CD4-positive, alpha-beta T cell treated with Interleukin-1 beta for 1 hour (primary cell): Measurements from ENCODE around the gene OR4K2.
A peak's percentile ranks its signal among the peaks of the same experiment; 100 is the strongest.
"Not testable (repeated sequence)": the region's sequence is repeated elsewhere in the genome, so short reads cannot be mapped to it uniquely, and the experiment has no call there.

Experiments used
- DNase-seq, 2 donors: peaks; one replicate each; pipeline ENCODE4 v3.0.0-alpha.2; 2020 to 2022

Gene OR4K2, protein sequence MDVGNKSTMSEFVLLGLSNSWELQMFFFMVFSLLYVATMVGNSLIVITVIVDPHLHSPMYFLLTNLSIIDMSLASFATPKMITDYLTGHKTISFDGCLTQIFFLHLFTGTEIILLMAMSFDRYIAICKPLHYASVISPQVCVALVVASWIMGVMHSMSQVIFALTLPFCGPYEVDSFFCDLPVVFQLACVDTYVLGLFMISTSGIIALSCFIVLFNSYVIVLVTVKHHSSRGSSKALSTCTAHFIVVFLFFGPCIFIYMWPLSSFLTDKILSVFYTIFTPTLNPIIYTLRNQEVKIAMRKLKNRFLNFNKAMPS

DNA sequence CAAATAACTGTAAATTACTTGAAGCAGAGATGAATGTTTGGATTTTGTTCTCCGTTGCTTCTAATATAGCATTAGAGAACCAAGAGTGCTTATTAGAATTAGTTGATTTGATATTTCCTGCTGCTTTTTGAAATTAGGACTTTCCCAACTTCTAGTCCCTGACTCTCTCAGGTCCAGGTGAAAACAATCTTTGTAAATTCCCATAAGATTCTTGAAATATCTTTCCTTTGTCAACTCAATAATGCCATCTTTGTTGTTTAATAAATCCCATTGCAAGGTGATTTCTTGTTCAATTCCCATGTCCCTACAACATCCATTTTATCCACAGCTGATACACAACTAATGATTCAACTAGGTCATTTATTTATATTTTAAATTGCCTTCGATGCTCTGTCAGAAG lies at the start of gene OR4K2:
Gene OR4K2 (plus strand): TSS at position 301 of the 400 bp plus-strand sequence. CDS start 1,126 bp downstream, outside the sequence.
- no peak for DNase-seq

DNA sequence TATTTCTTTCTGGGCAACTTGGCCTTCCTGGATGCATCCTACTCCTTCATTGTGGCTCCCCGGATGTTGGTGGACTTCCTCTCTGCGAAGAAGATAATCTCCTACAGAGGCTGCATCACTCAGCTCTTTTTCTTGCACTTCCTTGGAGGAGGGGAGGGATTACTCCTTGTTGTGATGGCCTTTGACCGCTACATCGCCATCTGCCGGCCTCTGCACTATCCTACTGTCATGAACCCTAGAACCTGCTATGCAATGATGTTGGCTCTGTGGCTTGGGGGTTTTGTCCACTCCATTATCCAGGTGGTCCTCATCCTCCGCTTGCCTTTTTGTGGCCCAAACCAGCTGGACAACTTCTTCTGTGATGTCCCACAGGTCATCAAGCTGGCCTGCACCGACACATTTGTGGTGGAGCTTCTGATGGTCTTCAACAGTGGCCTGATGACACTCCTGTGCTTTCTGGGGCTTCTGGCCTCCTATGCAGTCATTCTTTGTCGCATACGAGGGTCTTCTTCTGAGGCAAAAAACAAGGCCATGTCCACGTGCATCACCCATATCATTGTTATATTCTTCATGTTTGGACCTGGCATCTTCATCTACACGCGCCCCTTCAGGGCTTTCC lies 47.2 kb upstream of the OR4K2 start:
- not testable (repeated sequence) for DNase-seq

DNA sequence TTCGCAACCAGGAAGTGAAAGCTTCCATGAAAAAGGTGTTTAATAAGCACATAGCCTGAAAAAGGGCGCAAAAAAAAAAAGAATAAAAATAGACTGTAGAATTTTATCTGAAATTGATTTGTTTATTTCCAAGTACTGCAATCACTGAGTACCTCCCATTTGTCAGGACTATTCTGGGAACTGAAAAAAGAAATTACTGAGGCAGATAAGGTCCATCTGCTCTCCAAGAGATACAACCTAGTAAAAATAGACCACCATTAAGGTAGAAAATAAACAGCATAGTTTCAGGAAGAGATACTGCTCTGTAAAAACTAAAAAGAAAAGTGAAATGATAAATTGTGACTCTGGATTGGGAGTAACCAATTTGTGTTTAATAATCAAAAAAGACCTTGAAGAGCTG lies 46.6 kb upstream of the OR4K2 start:
- DNase-seq, result no peak

DNA sequence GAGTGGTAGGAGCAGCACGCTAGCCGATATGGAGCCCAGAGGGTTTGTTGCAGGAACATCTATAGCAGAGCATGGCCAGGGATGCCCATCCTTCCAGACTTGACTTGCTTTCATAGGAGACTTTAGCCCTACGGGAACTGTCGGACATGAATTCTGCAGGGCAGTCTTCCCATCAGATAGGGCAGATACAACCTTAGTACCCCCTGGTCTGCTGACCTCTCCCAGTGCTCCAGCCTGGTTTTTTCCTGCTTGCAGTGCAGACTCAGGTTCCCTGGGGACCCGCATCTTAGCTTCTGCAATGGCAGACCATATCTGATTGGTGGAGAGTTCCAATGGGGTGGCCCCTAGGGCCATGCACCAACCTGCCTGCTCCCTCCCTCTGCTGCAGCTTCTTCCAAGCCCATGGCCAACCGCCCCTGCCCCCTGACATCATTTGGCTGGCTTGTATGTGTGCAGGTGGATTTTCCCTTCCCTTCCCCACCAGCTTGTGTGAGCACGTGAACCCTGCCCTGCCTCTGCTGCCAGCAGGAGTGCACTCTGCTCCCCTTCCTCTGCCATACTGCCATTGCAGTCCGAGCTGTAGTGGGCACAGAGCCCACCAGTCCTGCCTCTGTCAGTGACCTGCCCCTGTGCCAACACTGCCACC lies 40.6 kb upstream of the OR4K2 start:
- not testable (repeated sequence) for DNase-seq

DNA sequence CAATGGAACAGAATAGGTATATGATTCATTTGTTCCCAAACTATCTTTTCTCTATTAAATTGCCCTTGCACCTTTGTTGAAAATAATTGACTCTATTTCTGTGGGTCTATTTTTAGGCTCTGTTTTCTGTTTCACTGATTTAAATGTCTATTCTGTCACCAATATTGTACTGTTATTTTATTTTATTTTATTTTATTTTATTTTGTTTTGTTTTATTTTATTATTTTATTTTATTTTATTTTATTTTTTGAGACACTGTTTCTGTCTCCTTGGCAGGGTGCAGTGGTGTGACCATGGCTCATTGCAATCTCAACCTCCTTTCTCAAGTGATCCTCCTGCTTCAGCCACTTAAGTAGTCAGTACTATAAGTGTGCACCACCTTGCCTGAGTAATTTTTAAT lies 36.5 kb upstream of the OR4K2 start:
- DNase-seq, result no peak

DNA sequence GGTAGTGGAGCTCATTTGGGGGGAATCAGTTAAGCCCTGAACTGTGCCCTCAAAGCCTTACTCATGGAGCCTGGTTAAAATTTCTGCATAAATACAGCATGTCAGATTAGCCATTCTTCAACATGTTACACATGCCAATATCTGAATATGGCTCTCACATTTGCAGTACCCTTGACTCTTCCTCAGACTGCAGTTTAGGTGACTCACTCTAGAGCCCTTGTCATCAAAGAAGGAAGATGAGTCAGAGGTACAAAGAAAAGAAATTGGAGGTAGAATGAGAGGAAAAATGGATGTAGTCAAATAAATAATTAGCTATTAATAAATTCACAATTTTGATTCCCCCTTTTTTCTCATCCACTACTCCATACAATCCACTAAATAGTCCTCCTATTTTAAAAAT lies 23.6 kb upstream of the OR4K2 start:
- no peak for DNase-seq

DNA sequence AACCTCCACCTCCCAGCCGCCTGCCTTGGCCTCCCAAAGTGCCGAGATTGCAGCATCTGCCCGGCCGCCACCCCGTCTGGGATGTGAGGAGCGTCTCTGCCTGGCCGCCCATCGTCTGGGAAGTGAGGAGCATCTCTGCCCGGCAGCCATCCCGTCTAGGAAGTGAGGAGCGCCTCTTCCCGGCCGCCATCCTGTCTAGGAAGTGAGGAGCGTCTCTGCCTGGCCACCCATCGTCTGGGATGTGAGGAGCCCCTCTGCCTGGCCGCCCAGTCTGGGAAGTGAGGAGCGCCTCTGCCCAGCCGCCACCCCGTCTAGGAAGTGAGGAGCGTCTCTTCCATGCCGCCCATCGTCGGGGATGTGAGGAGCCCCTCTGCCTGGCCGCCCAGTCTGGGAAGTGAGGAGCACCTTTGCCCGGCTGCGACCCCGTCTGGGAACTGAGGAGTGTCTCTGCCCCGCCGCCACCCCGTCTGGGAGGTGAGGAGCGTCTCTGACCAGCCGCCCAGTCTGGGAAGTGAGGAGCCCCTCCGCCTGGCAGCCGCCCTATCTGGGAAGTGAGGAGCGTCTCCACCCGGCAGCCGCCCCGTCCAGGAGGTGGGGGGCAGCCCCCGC lies 8.8 kb upstream of the OR4K2 start:
- DNase-seq, result not testable (repeated sequence)

DNA sequence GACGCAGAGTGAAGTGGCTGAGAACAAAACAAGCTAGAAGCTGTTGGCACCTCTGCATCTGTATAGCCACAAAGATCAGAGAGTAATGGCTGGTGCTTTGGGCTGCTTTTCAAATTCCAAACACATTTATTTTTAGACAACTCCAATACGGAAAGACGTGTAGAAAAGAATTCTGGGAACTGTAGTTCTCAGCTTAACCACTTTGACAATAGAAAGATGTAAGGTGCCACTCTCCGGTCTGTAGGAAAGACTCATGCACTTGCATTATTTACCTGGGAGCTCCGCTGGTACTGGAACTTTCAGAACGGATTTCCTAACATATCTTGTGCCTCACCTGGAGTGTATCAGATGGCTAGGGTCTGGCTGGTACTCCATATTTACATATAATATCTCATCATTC lies 1.8 kb upstream of the OR4K2 start:
- no peak for DNase-seq

DNA sequence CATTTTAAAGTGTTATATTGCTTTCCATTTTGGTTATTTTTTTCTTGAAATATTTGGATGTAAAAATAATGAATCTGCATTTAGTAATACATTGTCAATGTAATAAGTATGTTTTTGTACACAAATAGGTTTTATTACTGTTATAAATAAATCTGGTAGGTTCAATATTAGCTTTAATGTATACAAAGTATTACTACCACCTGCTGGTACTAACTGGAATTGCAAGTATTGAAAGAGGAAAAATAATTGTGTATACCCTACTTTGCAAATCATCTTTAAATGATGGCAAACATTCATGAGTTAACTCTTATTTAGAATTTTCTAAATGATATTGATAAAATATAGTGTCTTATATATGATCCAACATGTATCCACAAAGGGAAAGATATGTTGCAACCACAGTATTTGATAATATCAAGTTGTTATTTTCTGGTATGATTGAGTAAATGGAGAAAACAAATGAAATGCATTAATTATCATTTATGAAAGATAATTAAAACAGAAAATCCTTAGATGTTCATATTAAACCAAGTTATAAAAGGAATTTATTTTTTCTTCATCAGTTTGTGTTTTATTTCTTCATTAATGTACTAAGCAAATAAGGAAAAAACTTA lies 3.2 kb downstream of the OR4K2 start:
- DNase-seq, result peak in 1 of 2 donors; percentile 16

DNA sequence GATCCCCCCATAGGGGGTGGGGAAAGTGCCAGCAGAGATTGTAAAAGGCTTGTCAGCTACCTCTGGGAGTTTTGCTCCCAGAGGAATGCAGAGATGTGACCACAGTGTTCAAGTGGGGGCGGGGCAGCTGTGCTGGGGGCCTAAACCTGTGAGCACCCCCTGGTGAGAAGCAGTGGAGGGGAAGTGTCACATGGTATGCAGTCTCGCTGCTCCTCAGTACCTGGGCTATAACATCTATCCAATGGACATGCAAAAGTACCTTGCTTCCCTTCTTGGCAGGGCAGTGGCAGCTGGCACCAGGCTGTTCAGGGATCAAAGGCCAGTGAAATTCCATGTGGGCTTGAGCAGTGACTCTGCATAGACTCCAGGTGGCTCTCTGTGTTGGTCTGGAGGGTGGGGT lies 20.3 kb downstream of the OR4K2 start:
- no peak for DNase-seq

DNA sequence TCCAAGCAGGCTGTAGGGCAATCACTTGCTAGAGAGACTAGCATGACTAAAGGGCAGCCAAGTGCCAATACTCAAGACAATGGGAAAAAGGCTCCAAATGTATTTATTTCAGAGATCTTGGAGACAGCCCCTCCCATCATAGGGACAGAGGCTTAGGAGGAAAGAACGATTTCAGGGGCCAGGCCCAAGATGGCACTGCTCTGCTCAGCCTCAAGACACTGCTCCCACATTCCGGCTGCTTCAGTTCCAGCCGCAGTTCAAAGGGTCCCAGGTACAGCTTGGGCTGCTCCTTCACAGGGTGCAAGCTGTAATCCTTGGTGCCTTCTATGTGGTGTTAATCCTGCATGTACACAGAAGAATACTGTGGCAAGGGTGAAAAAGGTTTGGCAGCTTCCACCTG lies 26.1 kb downstream of the OR4K2 start:
- DNase-seq, result no peak

DNA sequence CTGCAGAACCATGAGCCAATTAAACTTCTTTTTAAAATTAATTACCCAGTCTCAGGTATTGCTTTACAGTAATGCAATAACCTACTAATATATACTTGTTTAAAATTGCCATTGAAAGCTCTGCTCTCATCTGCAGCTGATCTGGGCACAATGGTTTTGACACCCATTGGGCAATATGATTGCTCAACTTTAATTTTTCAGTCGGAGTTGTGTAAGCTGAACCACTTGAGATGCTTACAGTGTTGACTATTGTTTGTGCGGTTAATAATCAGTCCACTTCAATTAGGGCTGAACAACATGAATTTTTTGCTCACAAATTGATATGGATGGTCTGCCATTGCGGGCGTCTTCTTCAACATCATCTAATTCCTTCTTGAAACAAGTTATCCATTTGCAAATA lies 27.5 kb downstream of the OR4K2 start:
- DNase-seq, result no peak

DNA sequence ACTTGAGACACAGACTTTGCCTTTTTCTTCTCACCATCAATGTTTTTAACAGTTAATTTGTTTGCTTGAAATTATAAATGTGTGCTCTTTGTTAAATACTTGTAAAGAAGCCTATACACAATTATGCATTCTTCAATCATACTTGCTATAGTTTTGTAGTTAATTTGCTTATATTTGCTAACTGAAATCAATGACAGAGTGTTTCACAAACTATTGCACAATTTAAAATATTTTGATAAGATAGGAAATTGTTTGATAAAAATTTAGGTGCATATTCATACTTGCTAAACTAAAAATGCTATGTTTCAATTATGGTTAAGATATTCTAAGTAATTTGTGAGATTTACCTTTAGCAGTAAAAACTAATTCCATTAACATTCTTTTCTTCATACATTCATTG lies 31.7 kb downstream of the OR4K2 start:
- DNase-seq, result no peak

DNA sequence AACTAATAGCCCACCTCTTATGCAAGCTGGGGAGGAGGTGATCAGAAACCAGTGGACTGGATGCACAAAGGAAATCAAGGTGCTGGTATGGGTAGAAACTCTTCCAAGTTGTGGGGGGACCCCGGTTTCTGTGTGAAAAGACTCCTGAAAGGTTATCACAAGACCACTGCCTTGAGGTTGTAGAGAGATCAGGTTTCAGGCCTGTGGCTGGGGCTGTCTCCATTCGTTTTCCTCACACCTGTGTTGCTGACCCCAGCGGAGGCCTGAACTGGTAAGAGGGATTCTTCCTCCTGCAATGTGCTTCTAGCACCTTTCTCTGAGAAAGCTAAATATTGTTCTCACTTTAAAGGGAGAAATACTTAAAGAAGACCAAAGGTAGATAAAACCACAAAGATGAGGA lies 36.2 kb downstream of the OR4K2 start:
- no peak for DNase-seq

DNA sequence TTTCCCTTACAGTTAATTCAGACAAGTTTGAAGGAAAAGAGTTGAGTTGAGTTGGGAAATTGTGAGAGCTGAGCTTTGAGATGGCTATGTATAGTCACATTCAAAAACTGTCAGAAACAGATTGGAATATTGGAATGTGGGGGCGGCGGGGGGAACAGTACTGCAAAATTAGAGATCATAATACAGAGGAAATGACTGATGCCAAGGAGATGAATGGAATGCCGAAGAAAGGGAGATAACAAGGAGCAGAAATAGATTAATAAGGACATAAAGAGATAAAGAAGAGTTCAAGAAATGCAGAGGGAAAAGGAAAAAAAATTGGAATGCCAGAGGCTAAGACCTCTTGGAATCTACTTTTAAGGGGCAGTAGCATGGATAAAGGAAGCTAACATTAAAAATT lies 42.3 kb downstream of the OR4K2 start:
- DNase-seq, result no peak

DNA sequence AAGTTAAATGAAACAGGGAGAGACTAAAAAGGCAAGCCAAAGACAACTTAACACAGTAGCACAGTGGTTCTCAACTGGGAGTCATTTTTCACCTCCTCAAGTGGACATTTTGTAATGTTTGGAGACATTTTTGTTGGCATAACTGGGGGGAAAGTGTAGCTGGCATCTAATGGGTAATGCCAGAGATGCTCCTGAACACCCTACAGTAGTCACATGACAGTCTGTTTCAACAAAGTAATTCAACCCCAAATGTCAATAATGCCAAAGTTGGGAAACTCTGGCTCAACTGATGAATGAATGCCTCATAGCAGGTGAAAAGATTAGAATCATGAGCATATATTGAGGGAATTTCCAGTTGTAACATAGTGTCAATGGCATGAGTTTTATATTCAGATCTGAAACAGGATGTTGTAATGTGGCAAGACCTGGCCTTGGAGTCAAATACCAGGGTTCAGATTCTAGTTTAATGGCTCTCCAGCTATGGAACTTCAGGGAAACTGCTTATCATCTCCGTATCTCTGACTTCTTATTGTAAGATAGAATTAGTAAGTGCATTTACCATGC lies 43.1 kb downstream of the OR4K2 start:
- no peak for DNase-seq

DNA sequence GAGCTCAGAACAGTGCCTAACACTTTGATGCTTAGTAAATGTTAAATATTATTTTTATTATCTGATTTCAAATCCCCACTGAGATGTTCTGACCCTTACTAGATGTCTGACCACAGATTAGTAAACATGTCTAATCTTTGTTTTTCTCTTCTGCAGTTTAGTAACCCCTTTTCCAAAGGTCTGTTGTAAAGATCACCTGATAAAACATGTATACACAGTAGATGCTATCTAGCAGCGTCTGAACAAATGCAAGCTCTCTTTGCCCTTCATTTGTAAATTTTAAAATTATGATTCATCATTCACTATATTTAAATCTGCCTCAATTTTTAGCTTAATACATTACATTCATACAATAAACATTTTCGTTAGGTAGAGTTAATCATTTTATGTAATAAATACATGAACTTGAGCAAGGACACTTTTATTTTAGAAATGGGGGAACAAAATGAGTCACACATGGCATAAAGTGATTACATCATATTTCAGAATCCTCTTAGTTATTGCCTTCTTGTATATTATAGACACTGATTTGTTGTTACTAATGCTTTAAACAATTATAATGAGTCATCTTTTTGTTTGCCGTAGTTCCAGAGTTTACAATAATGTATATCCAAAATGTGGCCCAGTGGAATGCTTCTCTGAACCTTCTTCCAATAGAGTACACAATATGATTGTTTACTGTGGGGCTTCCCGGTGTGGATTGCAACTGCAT lies 43.8 kb downstream of the OR4K2 start:
- DNase-seq, result no peak

DNA sequence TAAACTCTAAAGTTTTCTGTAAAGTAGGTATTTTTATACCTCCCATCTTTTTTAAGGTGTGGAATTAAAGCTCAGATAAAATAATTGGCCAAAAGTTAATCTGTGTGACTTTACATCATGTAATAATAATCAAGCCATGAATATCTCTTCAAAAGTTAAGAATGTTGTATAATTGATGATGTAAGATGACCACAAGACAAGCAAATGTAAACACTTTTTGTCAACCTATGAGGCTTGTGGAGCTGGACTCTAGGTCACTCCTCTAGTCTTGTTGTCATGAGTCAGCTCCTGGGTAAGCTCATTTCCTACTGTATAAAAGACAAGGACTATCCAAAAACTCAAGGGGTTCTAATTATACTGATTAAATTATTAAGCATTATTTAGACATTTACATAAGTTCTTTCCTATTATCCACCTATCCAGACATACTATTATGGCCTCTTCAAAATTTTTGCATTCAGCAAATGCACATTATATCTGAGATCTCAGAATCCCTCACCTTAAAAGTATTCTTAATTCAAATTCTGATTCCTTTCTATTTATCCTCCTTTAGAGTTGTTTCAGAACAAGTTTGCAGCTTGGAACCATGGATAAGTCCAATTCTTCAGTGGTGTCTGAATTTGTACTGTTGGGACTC lies 45.2 kb downstream of the OR4K2 start, which contains the start of gene OR4K5:
Gene OR4K5 (plus strand): TSS at position 587 of the 637 bp plus-strand sequence. CDS start 0 bp downstream, at position 587.
- no peak for DNase-seq

DNA sequence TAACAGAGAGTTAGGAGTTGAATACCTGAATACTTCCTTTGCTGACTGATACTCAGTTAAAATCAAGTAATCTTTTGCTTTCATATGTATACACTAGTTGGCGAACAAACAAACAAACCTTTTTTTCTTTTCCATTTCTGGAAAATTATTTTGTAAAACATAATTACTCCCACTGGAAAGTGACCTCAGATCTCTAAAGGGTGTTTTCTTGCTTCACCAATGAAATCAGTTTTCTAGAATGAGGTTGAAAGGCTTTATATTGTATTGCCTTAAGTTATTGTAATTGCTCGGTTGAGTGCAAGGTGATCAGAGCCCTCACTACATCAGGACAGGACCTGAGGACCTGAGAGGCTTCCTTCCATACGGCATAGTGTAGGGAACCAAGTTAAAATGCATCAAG lies 55.7 kb downstream of the OR4K2 start, which contains the start of gene OR4K1:
Gene OR4K1 (plus strand): TSS at position 301 of the 400 bp plus-strand sequence. CDS start 4,750 bp downstream, outside the sequence.
- no peak for DNase-seq
